AG10803 (cell line): ENCODE measurements around the gene CYP2A13.
"Not testable (repeated sequence)": the region's sequence is repeated elsewhere in the genome, so short reads cannot be mapped to it uniquely, and the experiment has no call there.

Experiments used
- DNase-seq: peaks from one replicate; pipeline ENCODE4 v3.0.0; 2010; ENCODE audit warnings: low read depth
- H3K4me3 ChIP-seq: 2 replicates; pipeline ENCODE4 v1.5.1; 2011; ENCODE audit warnings: mild to moderate bottlenecking, low read length, control low read depth
- CTCF ChIP-seq: conservative IDR thresholded peaks from 2 replicates; pipeline ENCODE4 v1.5.1; 2011; ENCODE audit warnings: mild to moderate bottlenecking, low read length, control low read depth, inconsistent platforms

The CYP2A13 gene

DNA sequence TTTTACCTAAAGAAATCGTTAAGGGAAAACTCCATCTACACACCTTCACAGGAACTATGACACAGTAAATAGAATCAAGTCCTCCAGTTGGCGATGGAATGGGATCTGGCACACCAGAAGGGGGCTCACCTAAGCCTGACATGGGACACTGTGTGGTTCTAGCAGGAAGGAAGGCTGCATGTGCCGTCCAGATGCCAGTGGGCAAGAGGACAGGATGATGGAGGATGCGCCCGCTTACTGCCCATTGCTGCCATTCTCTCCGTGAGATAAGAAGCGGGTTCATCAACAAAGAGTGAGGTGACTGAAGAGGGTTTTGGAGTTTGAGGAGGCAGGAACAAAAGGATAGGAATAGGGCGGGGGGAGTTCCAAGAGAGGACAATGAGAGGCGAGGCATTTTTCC, 23.0 kb downstream of the CYP2A13 start:
- no peak overlapping the region for H3K4me3 ChIP-seq
- no peak for TF ChIP-seq CTCF
- no peak for DNase-seq

GRCh38 chr19:41111750-41112295, 23.6 kb downstream of the CYP2A13 start:
- no peak for DNase-seq
- TF ChIP-seq CTCF, result no peak

GRCh38 chr19:41112728-41113290, 24.6 kb downstream of the CYP2A13 start:
- DNase-seq, result no peak
- H3K4me3 ChIP-seq, result no peak overlapping the region
- TF ChIP-seq CTCF, result no peak

More at GRCh38 chr19:41111750-41112295, 23.6 kb downstream of the CYP2A13 start:
- no peak overlapping the region for H3K4me3 ChIP-seq

DNA sequence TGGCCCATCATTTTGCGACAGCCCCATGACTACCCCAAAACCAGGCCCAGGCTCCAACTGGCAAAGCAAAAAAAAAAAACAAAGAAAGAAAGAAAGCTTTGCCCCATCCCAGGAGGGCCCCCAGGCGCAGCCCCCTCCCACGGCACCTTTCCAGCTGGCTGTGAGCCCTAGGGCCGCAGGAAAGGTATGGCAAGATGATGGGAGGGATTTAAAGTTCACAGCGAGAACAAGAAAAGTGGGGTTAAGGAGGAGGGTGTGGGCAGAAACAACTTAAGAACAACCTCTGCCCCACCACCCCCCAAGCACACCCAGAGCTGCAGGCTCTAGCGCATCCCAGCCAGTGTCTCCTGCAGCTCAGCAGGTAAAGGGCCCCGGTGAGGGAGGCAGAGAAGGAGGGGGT, 25.9 kb downstream of the CYP2A13 start, which contains the start of gene CYP2F1:
Gene CYP2F1, plus strand, starts transcription at position 301 of the 400 bp plus-strand sequence. CDS start 1,757 bp downstream, outside the sequence.
- no peak for DNase-seq
- TF ChIP-seq CTCF, result no peak
- H3K4me3 ChIP-seq, result no peak within 1 kb of the TSS

DNA sequence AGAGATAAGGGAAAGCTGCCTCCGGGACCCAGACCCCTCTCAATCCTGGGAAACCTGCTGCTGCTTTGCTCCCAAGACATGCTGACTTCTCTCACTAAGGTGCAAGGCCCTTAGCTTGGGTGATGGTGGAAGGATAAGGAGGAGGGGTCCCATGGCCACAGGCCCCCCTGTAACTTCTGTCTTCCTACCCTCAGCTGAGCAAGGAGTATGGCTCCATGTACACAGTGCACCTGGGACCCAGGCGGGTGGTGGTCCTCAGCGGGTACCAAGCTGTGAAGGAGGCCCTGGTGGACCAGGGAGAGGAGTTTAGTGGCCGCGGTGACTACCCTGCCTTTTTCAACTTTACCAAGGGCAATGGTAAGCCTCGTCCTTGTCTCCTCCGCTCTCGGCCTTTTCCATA, 28.0 kb downstream of the CYP2A13 start:
- TF ChIP-seq CTCF, result no peak
- DNase-seq, result no peak
- H3K4me3 ChIP-seq, result no peak overlapping the region

GRCh38 chr19:41120929-41121911, 33.0 kb downstream of the CYP2A13 start:
- DNase-seq, H3K4me3 ChIP-seq: not testable (repeated sequence)

GRCh38 chr19:41122846-41123245, 34.6 kb downstream of the CYP2A13 start:
- not testable (repeated sequence) for DNase-seq, H3K4me3 ChIP-seq
